Limb (tissue), 2 donors: ENCODE results near the gene UVRAG.

ENCODE experiments used
- DNase-seq, 2 donors: peaks; one replicate each; pipeline ENCODE4 v3.0.0-alpha.2; 2016; ENCODE audit errors: extremely low spot score in 2 of 2

Gene UVRAG

GRCh38 chr11:75783416-75784084, 31.5 kb upstream of the UVRAG start:
- no peak for DNase-seq

- no peak for DNase-seq
Measured at GRCh38 chr11:75784085-75784478, 30.9 kb upstream of the UVRAG start.

- DNase-seq = no peak
Measured at GRCh38 chr11:75784506-75784905, 30.5 kb upstream of the UVRAG start.

GRCh38 chr11:75785187-75785586, 29.8 kb upstream of the UVRAG start:
- no peak for DNase-seq

- DNase-seq = no peak
Measured at GRCh38 chr11:75786101-75786736, 28.8 kb upstream of the UVRAG start.

GRCh38 chr11:75789521-75789920, 25.5 kb upstream of the UVRAG start:
- DNase-seq = no peak

GRCh38 chr11:75790986-75791385, 24.0 kb upstream of the UVRAG start:
- DNase-seq = no peak

GRCh38 chr11:75792127-75792731, 22.8 kb upstream of the UVRAG start:
- DNase-seq = no peak

- DNase-seq = no peak
Measured at GRCh38 chr11:75792997-75793800, 21.8 kb upstream of the UVRAG start.

- DNase-seq = peak in 1 of 2 donors; percentile 41
Measured at GRCh38 chr11:75793966-75794365, 21.0 kb upstream of the UVRAG start.

- no peak for DNase-seq
Measured at GRCh38 chr11:75795276-75796090, 19.5 kb upstream of the UVRAG start.

GRCh38 chr11:75796091-75796435, 18.9 kb upstream of the UVRAG start:
- no peak for DNase-seq

- DNase-seq = no peak
Measured at GRCh38 chr11:75797116-75797515, 17.9 kb upstream of the UVRAG start.

GRCh38 chr11:75797792-75798191, 17.2 kb upstream of the UVRAG start:
- DNase-seq = no peak

- no peak for DNase-seq
Measured at GRCh38 chr11:75800136-75800675, 14.8 kb upstream of the UVRAG start.

- DNase-seq = no peak
Measured at GRCh38 chr11:75800728-75801361, 14.2 kb upstream of the UVRAG start.

GRCh38 chr11:75801362-75802020, 13.5 kb upstream of the UVRAG start:
- DNase-seq = no peak

- no peak for DNase-seq
Measured at GRCh38 chr11:75802021-75802912, 12.7 kb upstream of the UVRAG start.
